Embryonic facial prominence (tissue), 1 donor: Measurements from ENCODE around the gene ZNF530.

Experiments used
- DNase-seq: peaks from one replicate; pipeline ENCODE4 v3.0.0-alpha.2; 2016; ENCODE audit errors: extremely low spot score

The ZNF530 gene

DNA sequence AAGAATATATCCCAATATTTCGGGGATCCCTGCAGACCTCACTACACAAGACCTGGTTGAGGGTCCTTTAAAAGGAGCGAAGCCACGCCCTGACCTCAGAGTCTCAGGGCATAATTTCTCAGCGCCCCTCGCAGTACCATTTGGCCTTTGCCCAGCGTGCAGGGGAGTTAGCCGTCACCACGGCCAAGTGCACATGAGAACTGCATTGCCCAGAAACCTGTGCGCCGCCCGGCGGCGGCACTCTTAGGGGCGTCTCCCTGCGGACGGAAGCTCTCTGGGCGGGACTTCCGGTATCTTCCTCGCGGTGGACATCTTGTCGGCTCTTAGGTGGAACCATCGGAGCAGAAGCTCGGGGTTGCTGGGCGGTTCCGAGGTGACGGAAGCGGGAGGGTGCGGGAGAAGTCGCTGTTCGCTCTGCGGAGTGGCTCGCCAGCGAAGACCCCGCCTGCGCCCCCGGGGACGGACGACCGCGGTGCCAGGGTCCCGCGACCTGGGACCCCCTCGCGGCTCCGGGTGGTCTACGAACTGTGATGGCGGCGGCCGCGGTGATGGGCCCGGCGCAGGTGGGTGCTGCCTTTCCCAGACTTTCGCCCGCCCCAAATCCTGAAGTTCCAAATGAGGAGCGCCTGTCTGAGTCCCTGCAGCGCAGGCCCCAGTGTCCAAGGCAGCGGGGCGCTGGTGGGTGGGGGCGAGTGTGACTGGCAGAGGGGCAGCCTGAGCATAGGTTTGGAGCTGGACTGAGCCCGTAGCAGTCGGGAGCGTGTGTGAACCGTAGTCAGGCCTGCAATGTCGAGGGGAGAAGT is 14.5 kb downstream of the ZNF530 start, which contains the start of gene ZNF134:
Gene ZNF134 (plus strand): TSS at position 302 of the 803 bp plus-strand sequence. CDS start 5,227 bp downstream, outside the sequence.
- peak; percentile 84 for DNase-seq

GRCh38 chr19:57615346-57615745 is 15.7 kb downstream of the ZNF530 start:
- no peak for DNase-seq

DNA sequence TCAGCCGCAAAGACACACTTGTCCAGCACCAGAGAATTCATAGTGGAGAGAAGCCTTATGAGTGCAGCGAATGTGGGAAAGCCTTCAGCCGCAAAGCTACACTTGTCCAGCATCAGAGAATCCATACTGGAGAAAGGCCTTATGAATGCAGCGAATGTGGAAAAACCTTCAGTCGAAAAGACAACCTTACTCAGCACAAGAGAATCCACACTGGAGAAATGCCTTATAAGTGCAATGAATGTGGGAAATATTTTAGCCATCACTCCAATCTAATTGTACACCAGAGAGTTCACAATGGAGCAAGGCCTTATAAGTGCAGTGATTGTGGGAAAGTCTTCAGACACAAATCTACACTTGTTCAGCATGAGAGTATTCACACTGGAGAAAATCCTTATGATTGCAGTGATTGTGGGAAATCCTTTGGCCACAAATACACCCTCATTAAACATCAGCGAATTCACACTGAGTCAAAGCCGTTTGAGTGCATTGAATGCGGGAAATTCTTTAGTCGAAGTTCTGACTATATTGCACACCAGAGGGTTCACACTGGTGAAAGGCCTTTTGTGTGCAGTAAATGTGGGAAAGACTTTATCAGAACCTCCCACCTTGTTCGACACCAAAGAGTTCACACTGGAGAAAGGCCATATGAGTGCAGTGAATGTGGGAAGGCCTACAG is 21.1 kb downstream of the ZNF530 start:
- DNase-seq = no peak

DNA sequence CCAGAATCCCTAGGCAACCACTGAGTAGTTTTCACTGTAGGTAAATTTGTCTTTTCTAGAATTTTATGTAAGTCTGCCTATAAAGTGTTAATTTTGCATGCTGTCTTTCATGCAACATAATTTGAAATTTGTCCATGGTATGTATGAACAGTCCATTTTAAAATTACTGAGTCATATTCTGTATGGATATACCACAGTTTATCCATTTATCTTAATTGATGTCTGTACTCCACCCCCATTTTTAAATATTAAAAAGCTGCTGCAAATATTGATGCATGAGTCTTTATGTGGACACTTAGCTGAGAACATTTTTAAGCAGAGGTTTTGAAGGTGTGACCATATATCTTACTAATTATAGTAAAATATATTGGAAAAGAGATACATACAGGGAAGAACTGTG is 23.4 kb downstream of the ZNF530 start:
- DNase-seq = no peak

DNA sequence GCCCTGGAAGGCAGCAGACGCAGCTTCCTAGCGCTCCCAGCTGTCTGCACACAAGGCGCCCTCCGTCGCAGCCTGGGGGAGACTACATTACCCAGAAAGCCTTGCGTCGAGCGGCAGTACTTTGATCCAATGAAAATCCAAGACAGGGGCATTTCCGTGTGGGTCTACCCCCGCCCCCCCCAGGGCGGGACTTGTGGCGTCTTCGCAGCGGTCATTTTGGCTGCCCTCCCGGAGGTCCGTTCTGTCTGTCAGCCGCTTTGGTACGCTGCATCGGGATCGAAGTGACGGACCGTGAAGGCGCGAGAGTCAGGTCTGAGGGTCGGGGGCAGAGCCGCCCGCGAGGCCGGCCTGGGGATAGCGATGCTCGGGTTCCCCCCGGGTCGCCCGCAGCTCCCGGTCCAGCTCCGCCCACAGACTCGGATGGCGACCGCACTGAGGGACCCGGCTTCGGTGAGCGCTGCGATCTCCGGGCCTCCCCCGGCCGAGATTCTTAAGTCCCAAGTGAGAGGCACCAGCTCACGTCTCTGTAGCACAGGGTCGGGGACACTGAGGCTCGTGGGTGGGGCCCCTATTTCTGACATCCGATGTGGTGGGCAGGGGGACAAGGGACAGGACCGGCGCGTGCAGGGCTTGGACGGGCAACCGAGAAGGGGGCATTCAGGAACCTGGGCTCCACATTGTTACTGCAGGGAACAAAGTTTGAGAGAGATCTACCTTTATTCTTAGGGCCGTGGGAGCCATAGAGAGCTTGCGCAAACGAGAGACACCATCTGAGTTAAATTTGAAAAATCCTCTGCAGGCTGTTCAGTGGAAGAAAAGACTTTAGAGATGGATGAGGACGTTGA is 33.5 kb downstream of the ZNF530 start, which contains the start of gene ZNF211:
Gene ZNF211 (plus strand): TSS at position 182 of the 845 bp plus-strand sequence. CDS start 179 bp downstream, at position 361.
- DNase-seq = peak; percentile 92

DNA sequence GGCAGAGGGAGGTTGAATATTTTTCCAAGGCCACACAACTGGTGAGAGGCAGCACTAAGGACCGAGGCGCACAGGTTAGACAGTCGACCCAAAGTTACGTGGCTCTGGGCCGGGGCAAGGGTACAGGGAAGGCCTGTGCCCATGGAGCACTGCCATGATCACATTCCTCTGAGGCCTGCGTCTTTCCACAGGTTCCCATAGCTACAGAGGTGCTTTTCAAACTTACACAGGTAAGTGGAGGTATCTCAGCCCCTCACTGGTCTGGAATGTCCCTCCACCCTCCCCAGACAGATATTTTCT is 34.1 kb downstream of the ZNF530 start:
- no peak for DNase-seq

DNA sequence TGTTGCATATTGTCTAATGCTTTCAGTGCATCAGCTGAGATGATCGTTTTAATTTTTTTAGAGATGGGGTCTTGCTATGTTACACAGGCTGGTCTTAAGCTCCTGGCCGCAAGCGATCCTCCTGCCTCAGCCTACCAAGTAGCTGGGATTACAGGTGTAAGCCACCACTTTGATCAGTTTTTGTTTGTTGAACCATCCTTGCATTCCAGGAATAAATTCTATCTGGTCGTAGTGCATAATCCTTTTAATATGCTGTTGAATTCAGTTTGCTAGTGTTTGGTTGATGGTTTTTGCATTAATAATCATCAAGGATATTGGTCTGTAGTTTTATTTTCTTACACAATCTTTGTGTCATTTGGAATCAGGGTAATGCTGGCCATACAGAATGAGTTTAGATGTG is 37.7 kb downstream of the ZNF530 start:
- DNase-seq = no peak

DNA sequence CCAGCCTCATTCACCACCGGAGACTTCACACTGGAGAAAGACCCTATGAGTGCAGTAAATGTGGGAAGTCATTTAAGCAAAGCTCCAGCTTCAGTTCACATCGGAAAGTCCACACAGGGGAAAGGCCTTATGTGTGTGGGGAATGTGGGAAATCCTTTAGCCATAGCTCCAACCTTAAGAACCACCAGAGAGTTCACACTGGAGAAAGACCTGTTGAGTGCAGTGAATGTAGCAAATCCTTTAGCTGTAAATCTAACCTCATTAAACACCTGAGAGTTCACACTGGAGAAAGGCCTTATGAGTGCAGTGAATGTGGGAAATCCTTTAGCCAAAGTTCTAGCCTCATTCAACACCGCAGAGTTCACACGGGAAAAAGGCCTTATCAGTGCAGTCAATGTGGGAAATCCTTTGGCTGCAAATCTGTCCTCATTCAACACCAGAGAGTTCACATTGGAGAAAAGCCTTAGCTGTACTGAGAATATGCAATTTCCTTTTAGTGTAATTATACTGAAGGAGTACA is 42.1 kb downstream of the ZNF530 start:
- no peak for DNase-seq

DNA sequence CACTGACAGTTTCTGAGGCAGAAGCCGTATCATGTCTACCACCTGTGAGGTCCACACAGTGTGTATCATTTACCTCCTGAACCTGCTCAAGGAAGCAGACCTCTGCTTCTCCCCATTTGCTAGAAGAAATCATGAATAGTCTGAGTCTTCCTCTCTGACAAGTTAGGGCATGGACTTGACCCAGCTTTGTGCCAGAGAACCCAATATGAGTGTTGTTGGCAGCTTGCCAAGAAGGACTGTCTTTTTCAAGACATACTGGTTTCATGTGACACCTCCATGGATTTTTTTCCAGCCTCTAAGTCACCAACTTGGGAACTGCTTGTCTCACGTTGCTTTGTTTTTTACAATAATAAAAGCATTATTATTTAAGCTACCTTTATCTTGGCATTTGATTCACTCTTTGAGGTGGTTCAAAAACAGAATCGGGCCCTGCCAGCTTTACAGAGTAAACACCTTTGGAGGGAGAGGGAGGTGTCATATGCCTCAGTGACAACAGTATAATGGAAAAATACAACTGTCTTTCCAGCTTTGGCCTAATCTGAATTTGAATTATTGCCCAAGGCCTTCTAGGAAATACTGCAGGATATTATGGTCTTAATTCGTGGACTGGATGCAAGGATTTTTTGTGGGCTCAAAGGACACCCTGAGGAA is 42.8 kb downstream of the ZNF530 start:
- DNase-seq = no peak

DNA sequence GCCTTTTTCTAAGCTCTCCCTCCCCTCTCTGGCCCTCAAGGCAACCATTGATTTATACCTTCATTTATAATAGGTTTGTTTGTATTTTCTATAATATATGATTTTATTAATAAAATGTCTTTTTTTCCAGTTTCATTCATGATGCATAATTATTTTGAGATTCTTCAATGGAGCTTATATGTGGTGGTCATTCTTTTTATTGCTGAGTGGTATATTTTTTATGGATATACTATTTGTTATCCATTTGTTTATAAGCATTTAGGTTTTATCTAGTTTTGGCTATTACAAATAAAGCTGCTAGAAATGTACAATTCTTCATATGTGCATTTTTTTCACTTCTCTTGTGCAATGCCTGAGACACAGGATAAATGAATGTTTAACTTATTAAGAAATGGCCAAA is 44.0 kb downstream of the ZNF530 start:
- no peak for DNase-seq

DNA sequence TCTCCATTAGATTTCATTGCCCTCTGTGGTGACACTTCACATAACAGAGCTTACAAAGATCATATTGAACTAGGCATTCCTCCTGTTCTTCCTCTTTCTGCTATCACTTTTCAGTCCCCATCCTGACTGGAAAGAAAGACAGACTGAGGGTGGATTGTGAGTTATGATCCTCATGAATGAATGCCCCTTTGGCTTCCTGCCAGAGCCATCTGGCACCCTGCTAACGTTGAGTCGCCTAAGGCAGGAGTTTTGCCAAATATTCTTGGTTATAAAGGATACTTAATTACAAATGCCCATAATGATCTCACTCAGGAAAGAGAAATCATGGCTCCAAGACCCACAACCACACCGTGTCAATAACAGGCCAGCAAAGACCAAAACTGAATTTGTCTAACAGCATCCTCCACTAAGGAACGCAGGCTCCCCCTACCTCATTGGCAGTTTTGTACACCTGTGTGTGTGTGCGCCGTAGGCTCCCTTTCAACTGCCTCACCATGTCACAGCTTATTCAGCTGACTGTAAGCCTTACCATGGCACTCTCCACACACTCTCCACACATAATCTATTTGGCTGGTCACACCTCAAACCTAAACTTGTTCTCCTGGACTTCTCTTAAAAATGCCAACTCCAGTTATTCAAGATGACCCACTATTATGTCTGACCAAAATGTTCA is 48.8 kb downstream of the ZNF530 start:
- DNase-seq = no peak

GRCh38 chr19:57651654-57651996 is 51.9 kb downstream of the ZNF530 start:
- no peak for DNase-seq

GRCh38 chr19:57653689-57654088 is 54.0 kb downstream of the ZNF530 start:
- DNase-seq = no peak

DNA sequence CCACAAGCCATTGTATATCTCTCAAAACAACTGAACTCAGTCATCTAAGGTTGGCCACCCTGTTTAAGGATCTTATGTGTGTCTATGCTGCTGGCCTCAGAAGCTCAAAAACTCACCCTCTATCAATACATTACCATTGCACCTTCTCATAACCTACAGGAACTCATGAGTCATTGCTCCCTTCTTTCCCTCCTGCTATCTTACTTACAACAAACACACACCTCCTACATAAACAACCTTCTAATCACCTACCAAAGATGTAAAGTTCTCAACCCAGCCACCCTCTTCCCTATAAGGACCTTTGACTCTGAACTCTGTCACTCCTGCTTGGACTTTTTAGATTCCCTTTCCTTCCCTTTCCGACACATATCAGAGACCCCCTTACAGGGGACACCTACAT is 55.8 kb downstream of the ZNF530 start:
- no peak for DNase-seq

- no peak for DNase-seq
Measured at GRCh38 chr19:57656346-57656745, 56.7 kb downstream of the ZNF530 start.
